Measurements from ENCODE around the gene LHFPL3. TPM values are rescaled to one million over a fixed set of nuclear protein-coding genes. Genes with fewer than 3 reads are reported as not detected.

Gene LHFPL3
- total and polyA plus RNA-seq, 2 donors (not counting 1 experiment from before 2014, with no cell fraction given): not detected

GRCh38 chr7:104836976-104837375, 508.6 kb downstream of the LHFPL3 start:
- intact Hi-C loops (cut with micrococcal nuclease): no loop called here
- Mint-ChIP-seq H3K9me3 (ENCODE audit: insufficient read depth) (no peaks in the 10 kb centered on the region), H3K4me1 (peaks cover 4% of the 10 kb centered on the region), H3K27me3 (peaks cover 27% of the 10 kb centered on the region), H3K4me3 (no peak overlapping the region), H3K27ac (no peak overlapping the region)
- Histone ChIP-seq H3K79me2 (ENCODE audit: control insufficient read depth, insufficient read depth, low read length) (no peaks in the 10 kb centered on the region), H3K27ac (ENCODE audit: low read length in 2 of 2) (no peak overlapping the region), H3K36me3 (replicated peaks in 1 of 2; ENCODE audit: control extremely low read depth in 1 of 2, control insufficient read depth in 1 of 2, extremely low read depth in 1 of 2, insufficient read depth in 2 of 2, low read length in 1 of 2) (no peaks in the 10 kb centered on the region), H3K9me3 (ENCODE audit: control extremely low read depth in 1 of 3, control insufficient read depth in 2 of 3, insufficient read depth in 1 of 3, low read length in 2 of 3) (no peaks in the 10 kb centered on the region), H3K4me1 (ENCODE audit: control insufficient read depth in 2 of 2, insufficient read depth in 2 of 2, low read length in 2 of 2) (peaks cover 6 to 7% of the 10 kb centered on the region in 2 donors), H4K20me1 (ENCODE audit: control insufficient read depth, insufficient read depth, low read length, poor library complexity, severe bottlenecking) (no peaks in the 10 kb centered on the region), H3K4me3 (ENCODE audit: control extremely low read depth in 1 of 5, extremely low read depth in 1 of 5, insufficient read depth in 1 of 5, low read depth in 2 of 5, low read length in 4 of 5) (no peak overlapping the region), H3K9ac (ENCODE audit: low read length) (no peak overlapping the region), H2AFZ (ENCODE audit: insufficient read depth, low read depth, low read length, poor library complexity, severe bottlenecking) (no peak overlapping the region), H3K4me2 (replicated peaks; ENCODE audit: low read depth, low read length, poor library complexity, severe bottlenecking) (no peak overlapping the region), H3K27me3 (replicated peaks in 1 of 4; ENCODE audit: control extremely low read depth in 1 of 4, control insufficient read depth in 3 of 4, insufficient read depth in 4 of 4, low read length in 3 of 4) (peaks cover 0 to 5% (median 0%) of the 10 kb centered on the region in 4 experiments)
- no peak for TF ChIP-seq CTCF (IDR thresholded peaks at IDR 0.05)
- TF ChIP-seq EZH2 (IDR thresholded peaks at IDR 0.05; ENCODE audit: borderline replicate concordance, insufficient read depth, low read depth, low read length, poor library complexity, severe bottlenecking): no peak
- WGBS (ENCODE audit: insufficient coverage): 80% methylated on average over 3 of the region's 4 CpGs
- ChIA-PET CTCF (interaction anchor here (3.2 kb wide), 1 partner anchor 11 kb away, joined by 13 read pairs; no protein-coding TSS in a partner anchor), POLR2A (no interaction called here)
- DNase-seq (no peak), ATAC-seq (ENCODE audit: low read depth) (no peak)

GRCh38 chr7:104838537-104839299, 510.3 kb downstream of the LHFPL3 start:
- no peaks in the 10 kb centered on the region for H3K9me3 Mint-ChIP-seq (ENCODE audit: insufficient read depth)
- Histone ChIP-seq H3K27ac (ENCODE audit: low read length in 2 of 2) (no peak overlapping the region), H3K9me3 (ENCODE audit: control extremely low read depth in 1 of 3, control insufficient read depth in 2 of 3, insufficient read depth in 1 of 3, low read length in 2 of 3) (no peaks in the 10 kb centered on the region), H2AFZ (ENCODE audit: insufficient read depth, low read depth, low read length, poor library complexity, severe bottlenecking) (no peak overlapping the region), H3K4me3 (ENCODE audit: control extremely low read depth in 1 of 5, extremely low read depth in 1 of 5, insufficient read depth in 1 of 5, low read depth in 2 of 5, low read length in 4 of 5) (no peak overlapping the region), H3K4me1 (ENCODE audit: control insufficient read depth in 2 of 2, insufficient read depth in 2 of 2, low read length in 2 of 2) (peaks cover 6 to 7% of the 10 kb centered on the region in 2 donors), H4K20me1 (ENCODE audit: control insufficient read depth, insufficient read depth, low read length, poor library complexity, severe bottlenecking) (no peaks in the 10 kb centered on the region), H3K27me3 (replicated peaks in 1 of 4; ENCODE audit: control extremely low read depth in 1 of 4, control insufficient read depth in 3 of 4, insufficient read depth in 4 of 4, low read length in 3 of 4) (peaks cover 0 to 5% (median 0%) of the 10 kb centered on the region in 4 experiments), H3K9ac (ENCODE audit: low read length) (no peak overlapping the region), H3K4me2 (replicated peaks; ENCODE audit: low read depth, low read length, poor library complexity, severe bottlenecking) (peak overlapping the region; percentile 25), H3K36me3 (replicated peaks in 1 of 2; ENCODE audit: control extremely low read depth in 1 of 2, control insufficient read depth in 1 of 2, extremely low read depth in 1 of 2, insufficient read depth in 2 of 2, low read length in 1 of 2) (no peaks in the 10 kb centered on the region), H3K79me2 (ENCODE audit: control insufficient read depth, insufficient read depth, low read length) (no peaks in the 10 kb centered on the region)
- DNase-seq (no peak), ATAC-seq (ENCODE audit: low read depth) (no peak)
- ChIA-PET POLR2A (no interaction called here), CTCF (interaction anchor here (2.0 kb wide), 1 partner anchor 9 kb away, joined by 8 read pairs; no protein-coding TSS in a partner anchor)
- intact Hi-C loops (cut with micrococcal nuclease): no loop called here
- no peak overlapping the region for H3K4me3 Mint-ChIP-seq
- WGBS (ENCODE audit: insufficient coverage): no CpG with 5 or more reads among the region's 3 CpGs
- peaks cover 4% of the 10 kb centered on the region for H3K4me1 Mint-ChIP-seq
- H3K27ac Mint-ChIP-seq: no peak overlapping the region
- TF ChIP-seq EZH2 (IDR thresholded peaks at IDR 0.05; ENCODE audit: borderline replicate concordance, insufficient read depth, low read depth, low read length, poor library complexity, severe bottlenecking): no peak
- TF ChIP-seq CTCF (IDR thresholded peaks at IDR 0.05): no peak
- peaks cover 37% of the 10 kb centered on the region for H3K27me3 Mint-ChIP-seq

Measured in B cell (primary cell).